IMR-90 (cell line): ENCODE measurements around the gene JPT2. TPM values are rescaled to one million over a fixed set of nuclear protein-coding genes. Genes with fewer than 3 reads are reported as not detected.

Experiments used
- ATAC-seq: fragments of 200-7000 bp; cut with Tn5 transposase; 2 replicates; pipeline ENCODE4 v1.9.1; 2020; ENCODE audit warnings: low read depth, mild to moderate bottlenecking, moderate library complexity
- BruUV-seq: library from RNA; stranded (reverse); fragments of 400-500 nt; replicated peaks from 2 replicates; lab custom pipeline; 2021; lab: Mats Ljungman, UMichigan
- CTCF ChIA-PET: fragments of 300-600 bp; formaldehyde crosslinking; extraction: SDS; loops from one replicate; lab custom pipeline; 2021; ENCODE audit warnings: antibody characterized with exemption; lab: Yijun Ruan, JAX
- POLR2A ChIA-PET: fragments of 300-600 bp; sonication (Branson Sonifier 250); formaldehyde crosslinking; loops from one replicate; lab custom pipeline; 2022; ENCODE audit warnings: antibody characterized with exemption; ENCODE audit not compliant: unreplicated experiment; lab: Charles Lee
- DNase-seq: peaks from one replicate; pipeline ENCODE4 v3.0.0; 2013
- H2AFZ ChIP-seq: replicated peaks from 2 replicates; pipeline ENCODE3; 2013; ENCODE audit warnings: low read length, mild to moderate bottlenecking; ENCODE audit not compliant: poor library complexity
- H2AK5ac ChIP-seq: 2 replicates; pipeline ENCODE4 v1.6.1; 2013; ENCODE audit warnings: low read depth, low read length, inconsistent platforms
- H2AK9ac ChIP-seq: replicated peaks from 2 replicates; pipeline ENCODE3; 2013; ENCODE audit warnings: mild to moderate bottlenecking, low read depth, low read length, moderate library complexity; ENCODE audit not compliant: poor library complexity
- H2BK120ac ChIP-seq: 2 replicates; pipeline ENCODE4 v1.6.1; 2013; ENCODE audit warnings: low read depth, low read length, inconsistent platforms
- H2BK15ac ChIP-seq: 3 replicates; pipeline ENCODE4 v1.6.1; 2013; ENCODE audit warnings: low read depth, low read length, inconsistent platforms
- H2BK20ac ChIP-seq: 2 replicates; pipeline ENCODE4 v1.6.1; 2013; ENCODE audit warnings: low read depth, mild to moderate bottlenecking, inconsistent platforms, low read length, moderate library complexity
- H2BK5ac ChIP-seq: 2 replicates; pipeline ENCODE4 v1.6.1; 2013; ENCODE audit warnings: mild to moderate bottlenecking, low read depth, low read length, inconsistent platforms; ENCODE audit not compliant: poor library complexity, severe bottlenecking
- H3K14ac ChIP-seq: replicated peaks from 2 replicates; pipeline ENCODE4 v1.6.1; 2013; ENCODE audit warnings: low read depth, low read length, inconsistent platforms
- H3K18ac ChIP-seq: 2 replicates; pipeline ENCODE4 v1.6.1; 2013; ENCODE audit warnings: low read depth, low read length, control low read depth
- H3K23ac ChIP-seq: 2 replicates; pipeline ENCODE4 v1.6.1; 2013; ENCODE audit warnings: low read depth, low read length, inconsistent platforms
- H3K27ac ChIP-seq: 2 replicates; pipeline ENCODE4 v1.5.1; 2013; ENCODE audit warnings: mild to moderate bottlenecking, control low read depth, low read length; ENCODE audit not compliant: insufficient read depth
- H3K27me3 ChIP-seq: 2 replicates; pipeline ENCODE4 v1.6.1; 2013; ENCODE audit warnings: low read length; ENCODE audit not compliant: control insufficient read depth, insufficient read depth
- H3K36me3 ChIP-seq: 2 replicates; pipeline ENCODE4 v1.6.1; 2013; ENCODE audit warnings: low read length, mixed read lengths; ENCODE audit not compliant: control insufficient read depth, insufficient read depth
- H3K4ac ChIP-seq: 2 replicates; pipeline ENCODE4 v1.6.1; 2013; ENCODE audit warnings: low read depth, low read length, inconsistent platforms
- H3K4me1 ChIP-seq: 2 replicates; pipeline ENCODE4 v1.6.1; 2013; ENCODE audit warnings: low read length, mixed read lengths; ENCODE audit not compliant: control insufficient read depth, insufficient read depth
- H3K4me2 ChIP-seq: 2 replicates; pipeline ENCODE4 v1.6.1; 2013; ENCODE audit warnings: low read depth, mild to moderate bottlenecking, control low read depth, low read length, moderate library complexity
- H3K4me3 ChIP-seq: 2 replicates; pipeline ENCODE4 v1.5.1; 2013; ENCODE audit warnings: low read depth, mild to moderate bottlenecking, control low read depth, low read length, moderate library complexity; ENCODE audit not compliant: insufficient read depth
- H3K56ac ChIP-seq: 2 replicates; pipeline ENCODE4 v1.6.1; 2013; ENCODE audit warnings: low read length, inconsistent platforms; ENCODE audit not compliant: insufficient read depth; ENCODE audit errors: extremely low read depth
- H3K79me1 ChIP-seq, 2 experiments: 2 replicates each; pipeline ENCODE4 v1.6.1; 2013; ENCODE audit warnings: low read length in 2 of 2, inconsistent platforms in 1 of 2, low read depth in 1 of 2
- H3K9ac ChIP-seq: 2 replicates; pipeline ENCODE4 v1.6.1; 2013; ENCODE audit warnings: low read depth, low read length, control low read depth
- H3K9me1 ChIP-seq: 2 replicates; pipeline ENCODE4 v1.6.1; 2013; ENCODE audit warnings: low read length, inconsistent platforms; ENCODE audit not compliant: insufficient read depth
- H3K9me3 ChIP-seq: 2 replicates; pipeline ENCODE4 v1.6.1; 2013; ENCODE audit warnings: low read length; ENCODE audit not compliant: control insufficient read depth, insufficient read depth
- H4K20me1 ChIP-seq: 2 replicates; pipeline ENCODE4 v1.6.1; 2013; ENCODE audit warnings: low read length, inconsistent platforms; ENCODE audit not compliant: insufficient read depth
- H4K5ac ChIP-seq: 2 replicates; pipeline ENCODE4 v1.6.1; 2013; ENCODE audit warnings: mild to moderate bottlenecking, low read depth, low read length, control low read depth
- H4K8ac ChIP-seq, 2 experiments: 2 replicates each; pipeline ENCODE4 v1.6.1; 2013; ENCODE audit warnings: low read depth in 2 of 2, low read length in 2 of 2, control low read depth in 1 of 2, inconsistent platforms in 1 of 2
- H4K91ac ChIP-seq: 2 replicates; pipeline ENCODE4 v1.6.1; 2013; ENCODE audit warnings: low read depth, low read length, inconsistent platforms; ENCODE audit not compliant: insufficient read depth
- BHLHE40 ChIP-seq: fragments of 150-350 bp; IDR thresholded peaks from 2 replicates; pipeline ENCODE4 v1.6.1; 2016; ENCODE audit warnings: mild to moderate bottlenecking, low read depth, low read length
- CEBPB ChIP-seq: IDR thresholded peaks from 2 replicates; pipeline ENCODE4 v1.6.1; 2012; ENCODE audit warnings: low read depth, low read length, improper control_type of control experiment
- CHD1 ChIP-seq: IDR thresholded peaks from 2 replicates; pipeline ENCODE4 v1.6.1; 2012; ENCODE audit warnings: low read depth, low read length, improper control_type of control experiment
- CTCF ChIP-seq: conservative IDR thresholded peaks from 2 replicates; pipeline ENCODE4 v1.5.1; 2012; ENCODE audit warnings: mild to moderate bottlenecking, low read depth, low read length, improper control_type of control experiment
- FOS ChIP-seq: fragments of 150-350 bp; IDR thresholded peaks from 2 replicates; pipeline ENCODE4 v1.6.1; 2016; ENCODE audit warnings: low read depth, low read length
- MAFK ChIP-seq: IDR thresholded peaks from 2 replicates; pipeline ENCODE4 v1.6.1; 2012; ENCODE audit warnings: low read depth, low read length, improper control_type of control experiment
- MAZ ChIP-seq: IDR thresholded peaks from 2 replicates; pipeline ENCODE4 v1.6.1; 2012; ENCODE audit warnings: low read depth, mild to moderate bottlenecking, low read length, improper control_type of control experiment, moderate library complexity, borderline replicate concordance
- MXI1 ChIP-seq: IDR thresholded peaks from 2 replicates; pipeline ENCODE4 v1.6.1; 2012; ENCODE audit warnings: low read depth, mild to moderate bottlenecking, low read length, moderate library complexity, borderline replicate concordance
- NFE2L2 ChIP-seq: fragments of 150-350 bp; IDR thresholded peaks from 2 replicates; pipeline ENCODE4 v1.6.1; 2016; ENCODE audit warnings: low read depth, mild to moderate bottlenecking, low read length
- POLR2A ChIP-seq: IDR thresholded peaks from 2 replicates; pipeline ENCODE4 v1.6.1; 2012; ENCODE audit warnings: mild to moderate bottlenecking, low read depth, low read length
- RAD21 ChIP-seq: IDR thresholded peaks from 2 replicates; pipeline ENCODE4 v1.6.1; 2012; ENCODE audit warnings: low read length, improper control_type of control experiment
- RCOR1 ChIP-seq: IDR thresholded peaks from 2 replicates; pipeline ENCODE4 v1.6.1; 2012; ENCODE audit warnings: mild to moderate bottlenecking, low read length, improper control_type of control experiment; ENCODE audit not compliant: insufficient replicate concordance
- RFX5 ChIP-seq: IDR thresholded peaks from 2 replicates; pipeline ENCODE4 v1.8.0; 2012; ENCODE audit warnings: low read depth, mild to moderate bottlenecking, low read length, moderate library complexity
- SMC3 ChIP-seq: fragments of 150-350 bp; IDR thresholded peaks from 2 replicates; pipeline ENCODE4 v1.6.1; 2016; ENCODE audit warnings: low read depth, mild to moderate bottlenecking, antibody characterized with exemption, low read length, moderate library complexity
- WGBS, 2 experiments: methylation state at CpG; one replicate each; pipeline versions ENCODE4 v1.1.5 to v1.1.7; 2013; ENCODE audit warnings: missing lambda C conversion rate in 2 of 2; ENCODE audit not compliant: insufficient read length in 1 of 2; ENCODE audit errors: extremely low coverage in 2 of 2; 5-methylcytosine and 5-hydroxymethylcytosine counted together
- dilution Hi-C: fragments of 300-500 bp; cut with HindIII; formaldehyde crosslinking; loops from one replicate; pipeline ENCODE4 v1.14.3; 2018; ENCODE audit warnings: low sequenced_read_pairs; ENCODE audit not compliant: unreplicated experiment
- in situ Hi-C: fragments of 300-500 bp; cut with MboI; formaldehyde crosslinking; loops from 3 replicates; pipeline ENCODE4 v1.14.3; 2019; ENCODE audit warnings: low sequenced_read_pairs, inconsistent platforms, mixed read lengths
- intact Hi-C: fragments of 100-400 bp; cut with micrococcal nuclease; formaldehyde crosslinking; loops from 2 replicates; pipeline ENCODE4 v1.10.0; 2022
- polyA plus RNA-seq, 3 experiments: library from polyadenylated mRNA; depleted of rRNA; stranded (reverse); fragments of >200 nt; gene quantifications; 2 replicates each; pipeline ENCODE4 v1.2.3, GENCODE V29; 2012; ENCODE audit warnings: low replicate concordance in 1 of 3
- total RNA-seq: library from RNA; depleted of rRNA; stranded (reverse); fragments of >200 nt; gene quantifications from 2 replicates; pipeline ENCODE4 v1.2.3, GENCODE V29; 2012
- TF ChIP-seq, protein P1 (sequence below): fragments of 150-350 bp; IDR thresholded peaks from 2 replicates; pipeline ENCODE4 v1.6.1; 2017; ENCODE audit warnings: mild to moderate bottlenecking, antibody characterized with exemption, low read length, low read depth
- TF ChIP-seq, protein P2 (sequence below): fragments of 150-350 bp; IDR thresholded peaks from 2 replicates; pipeline ENCODE4 v1.6.1; 2016; ENCODE audit warnings: low read depth, mild to moderate bottlenecking, low read length, moderate library complexity, borderline replicate concordance

Gene JPT2
- total and polyA plus RNA-seq, 2 of the 4 experiments (the other 2 are of a cell fraction): 40.0 to 41.5 TPM

- intact Hi-C loops (no loop called here), in situ Hi-C loops (no loop called here), dilution Hi-C loops (no loop called here)
- H3K4ac ChIP-seq: no peak overlapping the region
- peaks cover 5% of the 10 kb centered on the region for H3K4me1 ChIP-seq
- H3K36me3 ChIP-seq: peaks cover 96% of the 10 kb centered on the region
- no peak overlapping the region for H3K4me3 ChIP-seq
- H2AK5ac ChIP-seq: no peak overlapping the region
- no peak overlapping the region for H4K8ac ChIP-seq
- no peak overlapping the region for H4K91ac ChIP-seq
- no peaks in the 10 kb centered on the region for H3K27me3 ChIP-seq
- ChIA-PET POLR2A (no interaction called here), CTCF (no interaction called here)
- no peaks in the 10 kb centered on the region for H3K9me3 ChIP-seq
- no peak overlapping the region for H3K4me2 ChIP-seq
- no peaks in the 10 kb centered on the region; the same call in none of the 2 replicates for H4K20me1 ChIP-seq
- H2BK5ac ChIP-seq: no peak overlapping the region
- no peak overlapping the region for H2BK15ac ChIP-seq
- no TSS peak for BruUV-seq
- H3K18ac ChIP-seq: no peak overlapping the region
- no peak overlapping the region for H3K56ac ChIP-seq
- H2AFZ ChIP-seq: no peak overlapping the region
- H2AK9ac ChIP-seq: no peak overlapping the region
- no peak overlapping the region for H3K14ac ChIP-seq
- 98% methylated on average over 17 of the region's 19 CpGs; no CpG with 5 or more reads in 1 of the 2 experiments for WGBS, 2 experiments
- H4K5ac ChIP-seq: no peak overlapping the region
- TF ChIP-seq RFX5 (no peak), CEBPB (no peak), MXI1 (no peak), MAZ (no peak), NFE2L2 (no peak), RAD21 (no peak), RCOR1 (no peak), SMC3 (no peak), CTCF (no peak), MAFK (no peak), FOS (no peak), CHD1 (no peak), POLR2A (no peak), BHLHE40 (no peak)
- TF ChIP-seq, protein P1, sequence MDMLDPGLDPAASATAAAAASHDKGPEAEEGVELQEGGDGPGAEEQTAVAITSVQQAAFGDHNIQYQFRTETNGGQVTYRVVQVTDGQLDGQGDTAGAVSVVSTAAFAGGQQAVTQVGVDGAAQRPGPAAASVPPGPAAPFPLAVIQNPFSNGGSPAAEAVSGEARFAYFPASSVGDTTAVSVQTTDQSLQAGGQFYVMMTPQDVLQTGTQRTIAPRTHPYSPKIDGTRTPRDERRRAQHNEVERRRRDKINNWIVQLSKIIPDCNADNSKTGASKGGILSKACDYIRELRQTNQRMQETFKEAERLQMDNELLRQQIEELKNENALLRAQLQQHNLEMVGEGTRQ: no peak
- TF ChIP-seq, protein P2, sequence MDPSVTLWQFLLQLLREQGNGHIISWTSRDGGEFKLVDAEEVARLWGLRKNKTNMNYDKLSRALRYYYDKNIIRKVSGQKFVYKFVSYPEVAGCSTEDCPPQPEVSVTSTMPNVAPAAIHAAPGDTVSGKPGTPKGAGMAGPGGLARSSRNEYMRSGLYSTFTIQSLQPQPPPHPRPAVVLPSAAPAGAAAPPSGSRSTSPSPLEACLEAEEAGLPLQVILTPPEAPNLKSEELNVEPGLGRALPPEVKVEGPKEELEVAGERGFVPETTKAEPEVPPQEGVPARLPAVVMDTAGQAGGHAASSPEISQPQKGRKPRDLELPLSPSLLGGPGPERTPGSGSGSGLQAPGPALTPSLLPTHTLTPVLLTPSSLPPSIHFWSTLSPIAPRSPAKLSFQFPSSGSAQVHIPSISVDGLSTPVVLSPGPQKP: no peak
- no peak overlapping the region for H2BK120ac ChIP-seq
- no peak overlapping the region for H3K27ac ChIP-seq
- ATAC-seq (no peak), DNase-seq (no peak)
- H3K9me1 ChIP-seq: peaks cover 17% of the 10 kb centered on the region
- H3K9ac ChIP-seq: no peak overlapping the region
- H2BK20ac ChIP-seq: no peak overlapping the region
- H3K23ac ChIP-seq: no peak overlapping the region
- H3K79me1 ChIP-seq: peaks cover 0 to 23% of the 10 kb centered on the region in 2 experiments; a peak in 3 of 4 replicates
Measured at GRCh38 chr16:1670371-1670770, 7.7 kb upstream of the JPT2 start.
